Measurements from ENCODE around the gene ZNF618.
"Not testable (repeated sequence)": the region's sequence is repeated elsewhere in the genome, so short reads cannot be mapped to it uniquely, and the experiment has no call there.

- TF ChIP-seq, protein P1, sequence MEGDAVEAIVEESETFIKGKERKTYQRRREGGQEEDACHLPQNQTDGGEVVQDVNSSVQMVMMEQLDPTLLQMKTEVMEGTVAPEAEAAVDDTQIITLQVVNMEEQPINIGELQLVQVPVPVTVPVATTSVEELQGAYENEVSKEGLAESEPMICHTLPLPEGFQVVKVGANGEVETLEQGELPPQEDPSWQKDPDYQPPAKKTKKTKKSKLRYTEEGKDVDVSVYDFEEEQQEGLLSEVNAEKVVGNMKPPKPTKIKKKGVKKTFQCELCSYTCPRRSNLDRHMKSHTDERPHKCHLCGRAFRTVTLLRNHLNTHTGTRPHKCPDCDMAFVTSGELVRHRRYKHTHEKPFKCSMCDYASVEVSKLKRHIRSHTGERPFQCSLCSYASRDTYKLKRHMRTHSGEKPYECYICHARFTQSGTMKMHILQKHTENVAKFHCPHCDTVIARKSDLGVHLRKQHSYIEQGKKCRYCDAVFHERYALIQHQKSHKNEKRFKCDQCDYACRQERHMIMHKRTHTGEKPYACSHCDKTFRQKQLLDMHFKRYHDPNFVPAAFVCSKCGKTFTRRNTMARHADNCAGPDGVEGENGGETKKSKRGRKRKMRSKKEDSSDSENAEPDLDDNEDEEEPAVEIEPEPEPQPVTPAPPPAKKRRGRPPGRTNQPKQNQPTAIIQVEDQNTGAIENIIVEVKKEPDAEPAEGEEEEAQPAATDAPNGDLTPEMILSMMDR (IDR thresholded peaks at IDR 0.05 in 4 of 5, conservative IDR thresholded peaks at IDR 0.05 in 1 of 5), result not testable (repeated sequence)
- TF ChIP-seq POLR2A (IDR thresholded peaks at IDR 0.05), result not testable (repeated sequence)
Measured at GRCh38 chr9:114043660-114044059, 167.6 kb downstream of the ZNF618 start.
